SK-N-SH treated with all-trans-retinoic acid at 6 μM for 48 hours (cell line): ENCODE measurements around the gene GNA12.

Experiments
- ISL1 ChIP-seq: fragments of 250-450 bp; sonication (Bioruptor Pico); IDR thresholded peaks from 2 replicates; pipeline ENCODE4 v2.1.2; 2022; ENCODE audit warnings: mild to moderate bottlenecking, moderate library complexity
- RARB ChIP-seq: fragments of 250-450 bp; sonication (Bioruptor Pico); IDR thresholded peaks from 2 replicates; pipeline ENCODE4 v1.8.0; 2021; ENCODE audit warnings: mild to moderate bottlenecking, moderate library complexity
- ZNF8 ChIP-seq: fragments of 450-650 bp; formaldehyde crosslinking; IDR thresholded peaks from 2 replicates; pipeline ENCODE4 v1.5.0; 2020; ENCODE audit warnings: mild to moderate bottlenecking, moderate library complexity
- TF ChIP-seq, protein P1 (sequence below): fragments of 250-450 bp; sonication (Bioruptor Pico); IDR thresholded peaks from 2 replicates; pipeline ENCODE4 v1.8.0; 2020; ENCODE audit warnings: mild to moderate bottlenecking, moderate library complexity, borderline replicate concordance
- TF ChIP-seq, protein P2 (sequence below): fragments of 250-450 bp; sonication (Bioruptor Pico); IDR thresholded peaks from 2 replicates; pipeline ENCODE4 v1.5.1; 2021; ENCODE audit warnings: mild to moderate bottlenecking, moderate library complexity

GRCh38 chr7:2732388-2732787 lies 111.7 kb downstream of the GNA12 start:
- TF ChIP-seq, protein P1, sequence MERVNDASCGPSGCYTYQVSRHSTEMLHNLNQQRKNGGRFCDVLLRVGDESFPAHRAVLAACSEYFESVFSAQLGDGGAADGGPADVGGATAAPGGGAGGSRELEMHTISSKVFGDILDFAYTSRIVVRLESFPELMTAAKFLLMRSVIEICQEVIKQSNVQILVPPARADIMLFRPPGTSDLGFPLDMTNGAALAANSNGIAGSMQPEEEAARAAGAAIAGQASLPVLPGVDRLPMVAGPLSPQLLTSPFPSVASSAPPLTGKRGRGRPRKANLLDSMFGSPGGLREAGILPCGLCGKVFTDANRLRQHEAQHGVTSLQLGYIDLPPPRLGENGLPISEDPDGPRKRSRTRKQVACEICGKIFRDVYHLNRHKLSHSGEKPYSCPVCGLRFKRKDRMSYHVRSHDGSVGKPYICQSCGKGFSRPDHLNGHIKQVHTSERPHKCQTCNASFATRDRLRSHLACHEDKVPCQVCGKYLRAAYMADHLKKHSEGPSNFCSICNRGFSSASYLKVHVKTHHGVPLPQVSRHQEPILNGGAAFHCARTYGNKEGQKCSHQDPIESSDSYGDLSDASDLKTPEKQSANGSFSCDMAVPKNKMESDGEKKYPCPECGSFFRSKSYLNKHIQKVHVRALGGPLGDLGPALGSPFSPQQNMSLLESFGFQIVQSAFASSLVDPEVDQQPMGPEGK (CRISPR knock-in tag): no peak
- TF ChIP-seq, protein P2, sequence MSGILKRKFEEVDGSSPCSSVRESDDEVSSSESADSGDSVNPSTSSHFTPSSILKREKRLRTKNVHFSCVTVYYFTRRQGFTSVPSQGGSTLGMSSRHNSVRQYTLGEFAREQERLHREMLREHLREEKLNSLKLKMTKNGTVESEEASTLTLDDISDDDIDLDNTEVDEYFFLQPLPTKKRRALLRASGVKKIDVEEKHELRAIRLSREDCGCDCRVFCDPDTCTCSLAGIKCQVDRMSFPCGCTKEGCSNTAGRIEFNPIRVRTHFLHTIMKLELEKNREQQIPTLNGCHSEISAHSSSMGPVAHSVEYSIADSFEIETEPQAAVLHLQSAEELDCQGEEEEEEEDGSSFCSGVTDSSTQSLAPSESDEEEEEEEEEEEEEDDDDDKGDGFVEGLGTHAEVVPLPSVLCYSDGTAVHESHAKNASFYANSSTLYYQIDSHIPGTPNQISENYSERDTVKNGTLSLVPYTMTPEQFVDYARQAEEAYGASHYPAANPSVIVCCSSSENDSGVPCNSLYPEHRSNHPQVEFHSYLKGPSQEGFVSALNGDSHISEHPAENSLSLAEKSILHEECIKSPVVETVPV: no peak
- TF ChIP-seq ISL1 (CRISPR knock-in tag): no peak
- no peak for TF ChIP-seq RARB (CRISPR knock-in tag)
- TF ChIP-seq ZNF8 (CRISPR knock-in tag): no peak
